GM21723 (cell line): Measurements from ENCODE around the gene PAK5.
"Not testable (repeated sequence)": the region's sequence is repeated elsewhere in the genome, so short reads cannot be mapped to it uniquely, and the experiment has no call there.

Experiments
- ATAC-seq: cut with Tn5 transposase; IDR thresholded peaks from one replicate; pipeline ENCODE4 v1.9.1; 2021; ENCODE audit warnings: mild to moderate bottlenecking, moderate library complexity; ENCODE audit not compliant: unreplicated experiment

PAK5 gene

DNA sequence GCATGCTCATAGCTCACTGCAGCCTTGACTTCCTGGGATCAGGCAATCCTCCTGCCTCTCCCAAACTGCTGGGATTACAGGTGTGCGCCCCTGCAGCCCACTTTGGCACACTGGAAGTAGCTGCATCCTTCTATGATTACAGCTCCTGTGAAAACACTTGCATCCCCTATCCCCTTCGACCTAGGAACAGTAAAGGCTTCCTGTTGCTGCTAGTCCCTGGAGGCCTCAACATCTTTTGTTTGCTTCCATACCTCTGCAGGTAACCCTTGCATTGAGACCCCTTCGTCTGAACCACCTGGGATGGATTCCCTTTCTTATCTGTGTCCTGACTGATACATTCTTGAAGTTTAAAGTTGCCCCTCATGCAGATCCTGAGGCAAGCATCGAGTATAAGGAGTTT lies 152.4 kb downstream of the PAK5 start:
- ATAC-seq: no peak

DNA sequence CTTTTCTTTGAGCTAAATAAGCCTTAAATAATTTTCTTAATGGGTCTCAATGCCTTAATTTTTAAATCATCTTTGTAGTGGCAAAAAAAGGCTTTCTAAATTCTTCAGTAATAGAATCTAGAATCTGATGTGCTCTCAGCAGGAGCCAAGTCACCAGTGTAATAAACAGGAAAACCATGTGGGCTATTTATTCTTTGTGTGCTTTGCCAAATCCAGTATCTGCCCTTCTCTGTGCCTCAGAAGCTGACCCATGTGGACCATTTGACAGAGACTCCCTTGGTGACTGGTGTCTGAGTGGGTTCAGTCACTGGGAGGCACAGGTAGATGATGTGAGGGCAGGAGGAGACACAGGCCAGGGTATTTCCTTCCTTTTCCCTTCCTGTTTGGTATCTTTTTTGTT lies 152.9 kb downstream of the PAK5 start:
- no peak for ATAC-seq

GRCh38 chr20:9685011-9685410 lies 153.9 kb downstream of the PAK5 start:
- ATAC-seq: no peak

DNA sequence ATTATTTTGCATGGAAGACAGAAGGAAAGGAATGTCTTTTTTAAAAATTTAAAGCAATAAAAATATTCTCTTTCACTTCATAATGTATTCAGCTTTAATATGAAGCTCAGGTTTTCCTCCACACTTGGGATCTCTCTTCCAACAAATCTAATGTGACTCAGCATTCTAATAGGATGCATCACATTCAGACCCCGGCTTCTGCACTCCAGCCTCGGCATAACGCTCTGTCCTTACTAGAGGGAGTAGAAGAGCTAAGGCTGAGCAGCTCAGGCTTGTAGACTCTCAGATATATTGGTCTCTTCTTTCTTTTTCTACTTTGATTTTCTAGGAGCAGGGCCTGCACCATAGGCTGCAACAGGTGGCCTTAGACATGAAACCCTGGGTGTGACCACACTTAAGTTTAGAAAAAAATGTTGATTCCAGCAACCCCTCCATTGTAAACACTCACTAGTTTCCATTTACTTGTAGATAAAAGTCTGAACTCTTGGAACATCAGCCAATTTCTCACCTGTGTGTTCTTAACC lies 161.7 kb downstream of the PAK5 start:
- no peak for ATAC-seq

DNA sequence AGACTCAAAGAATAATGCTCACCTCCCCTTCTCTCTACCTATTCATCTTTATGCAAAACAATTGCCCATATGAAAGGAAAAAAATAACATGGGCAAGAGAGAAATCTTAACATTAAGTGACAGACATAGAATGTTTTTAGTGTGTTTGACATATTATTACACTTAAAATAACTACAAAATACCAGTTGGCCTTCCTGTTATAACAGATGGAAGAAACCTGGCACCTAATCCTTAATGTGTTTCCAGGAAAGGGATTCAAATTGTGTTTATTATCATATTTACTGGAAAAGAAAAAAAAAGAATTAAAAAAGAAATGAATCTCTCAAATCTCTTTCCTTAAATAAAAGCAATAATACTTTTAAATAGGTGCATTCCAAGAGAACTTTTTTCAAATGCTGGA lies 165.9 kb downstream of the PAK5 start:
- ATAC-seq: no peak

- no peak for ATAC-seq
These were observed 166.8 kb downstream of the PAK5 start for GRCh38 chr20:9672027-9672426.

- no peak for ATAC-seq
These were observed 170.5 kb downstream of the PAK5 start for GRCh38 chr20:9668381-9668780.

DNA sequence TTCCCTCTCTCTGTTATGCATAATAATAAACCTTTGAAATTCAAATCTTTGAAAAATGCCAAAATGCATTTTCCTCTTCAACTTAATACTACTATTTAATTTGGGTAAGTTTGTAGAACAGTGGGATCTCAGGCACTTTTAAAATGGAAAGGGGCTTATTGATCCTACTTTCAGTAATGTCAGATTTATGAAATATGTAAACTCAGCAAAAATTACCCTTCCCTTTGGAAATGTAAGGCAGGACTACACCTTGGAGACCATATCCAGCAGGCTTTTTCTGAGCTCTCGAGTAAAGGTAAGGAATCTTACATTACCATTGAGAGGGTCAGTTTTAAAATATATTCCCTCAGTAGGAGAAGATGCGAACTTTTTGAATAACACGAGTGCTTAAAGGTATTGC lies 175.5 kb downstream of the PAK5 start:
- no peak for ATAC-seq

DNA sequence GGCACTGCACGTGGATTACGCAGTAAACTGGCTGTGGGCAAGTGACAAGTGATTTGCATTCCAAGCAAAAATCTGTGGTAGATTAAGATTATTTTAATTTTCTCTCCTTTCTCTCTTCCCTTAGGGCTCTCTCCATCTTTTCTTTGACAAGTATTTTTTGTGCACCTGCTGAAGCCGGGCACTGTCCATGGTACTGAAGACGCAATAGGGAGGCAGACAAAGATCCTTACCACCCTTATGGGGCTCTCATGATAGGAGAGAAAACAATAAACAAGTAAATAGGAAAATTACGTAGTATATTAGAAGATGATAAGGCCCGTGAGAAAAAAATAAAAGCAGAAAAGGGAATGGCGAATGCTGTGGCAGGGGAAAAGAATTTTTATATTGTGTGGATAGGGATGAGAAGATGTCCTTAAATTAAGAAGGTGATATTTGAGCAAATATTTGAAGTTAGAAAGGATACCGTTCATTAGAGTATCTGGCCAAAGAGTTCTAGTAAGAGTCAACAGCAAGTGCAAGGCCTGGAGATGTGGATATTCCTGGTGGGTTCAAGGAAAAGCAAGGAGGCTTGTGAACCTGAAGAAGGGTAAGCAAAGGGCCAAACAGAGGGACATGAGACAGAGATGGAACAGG lies 178.5 kb downstream of the PAK5 start:
- ATAC-seq: no peak

GRCh38 chr20:9647741-9648140 lies 191.1 kb downstream of the PAK5 start:
- ATAC-seq: no peak

DNA sequence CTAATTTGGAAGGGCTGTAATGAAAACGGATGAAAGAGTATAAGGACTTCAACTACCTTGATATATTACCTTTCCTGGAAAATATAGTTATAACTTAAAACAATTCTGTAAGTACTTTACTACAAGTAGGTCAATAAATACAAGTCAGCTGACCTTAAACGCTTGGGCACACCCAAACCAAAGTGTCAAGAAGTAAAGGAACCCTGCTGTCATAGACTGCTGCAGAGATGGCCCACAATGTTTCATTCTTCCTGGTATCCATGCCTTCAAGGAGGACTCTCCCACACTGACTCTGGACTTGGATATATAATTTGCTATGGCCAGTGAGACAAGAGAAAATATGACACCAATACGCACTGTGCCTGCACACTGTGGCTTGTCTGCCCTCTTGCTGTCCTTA lies 192.5 kb downstream of the PAK5 start:
- no peak for ATAC-seq

DNA sequence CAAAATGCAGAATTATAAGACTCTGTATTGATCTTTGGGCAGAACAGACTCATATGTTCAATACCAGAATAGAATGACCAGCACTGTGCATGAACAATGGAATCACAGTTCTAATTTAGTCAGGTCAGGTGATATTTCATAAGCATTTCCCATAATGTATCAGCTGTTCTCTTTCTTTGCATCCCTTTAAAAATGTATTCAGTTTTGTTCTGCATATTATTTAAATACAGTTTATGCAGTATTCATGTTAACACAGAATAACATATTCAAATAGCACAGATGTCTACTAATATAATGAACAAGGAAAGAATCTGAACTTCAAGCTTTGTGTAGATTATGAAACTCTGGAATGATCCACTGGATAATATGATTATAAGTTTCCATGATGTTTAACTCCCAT lies 196.0 kb downstream of the PAK5 start:
- no peak for ATAC-seq

GRCh38 chr20:9641499-9642000 lies 197.3 kb downstream of the PAK5 start:
- not testable (repeated sequence) for ATAC-seq

DNA sequence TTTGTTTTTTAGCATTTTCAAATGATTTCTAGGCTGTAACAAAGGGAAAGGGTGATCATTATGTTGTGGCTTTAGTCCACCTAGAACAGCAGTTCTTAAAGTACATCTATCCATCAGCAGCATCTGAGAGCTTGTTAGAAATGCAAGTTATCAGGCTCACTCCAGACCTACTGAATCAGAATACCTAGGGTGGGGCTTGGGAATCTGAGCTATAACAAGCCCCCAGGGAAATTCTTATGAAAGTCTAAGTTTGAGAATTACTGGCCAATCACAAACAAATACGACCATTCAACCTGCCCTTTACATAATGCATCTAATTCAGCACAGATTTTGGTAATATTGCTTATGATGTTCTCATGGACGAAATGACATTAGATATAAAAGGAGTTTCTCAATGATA lies 201.0 kb downstream of the PAK5 start:
- ATAC-seq: no peak

DNA sequence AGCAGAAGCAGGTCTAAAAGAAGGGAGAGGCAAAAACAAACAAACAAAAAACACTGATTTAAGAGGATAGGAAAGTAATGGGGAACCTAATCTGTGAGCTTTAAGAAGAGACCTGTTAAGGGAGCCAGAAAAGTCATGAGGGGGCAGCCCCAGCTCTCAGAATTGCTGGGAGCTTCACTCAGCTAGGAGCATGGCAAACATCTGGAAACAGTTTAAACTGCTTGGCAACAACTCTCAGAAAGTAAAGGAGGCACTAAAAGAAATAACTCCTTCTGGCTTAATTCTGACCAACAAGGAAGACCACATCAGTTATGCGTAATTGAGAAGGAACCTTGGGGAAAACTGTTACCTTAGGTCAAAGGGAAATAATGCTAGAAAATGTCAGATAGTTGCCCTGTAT lies 203.1 kb downstream of the PAK5 start:
- no peak for ATAC-seq

GRCh38 chr20:9634327-9634726 lies 204.5 kb downstream of the PAK5 start:
- no peak for ATAC-seq

GRCh38 chr20:9632991-9633390 lies 205.9 kb downstream of the PAK5 start:
- no peak for ATAC-seq

DNA sequence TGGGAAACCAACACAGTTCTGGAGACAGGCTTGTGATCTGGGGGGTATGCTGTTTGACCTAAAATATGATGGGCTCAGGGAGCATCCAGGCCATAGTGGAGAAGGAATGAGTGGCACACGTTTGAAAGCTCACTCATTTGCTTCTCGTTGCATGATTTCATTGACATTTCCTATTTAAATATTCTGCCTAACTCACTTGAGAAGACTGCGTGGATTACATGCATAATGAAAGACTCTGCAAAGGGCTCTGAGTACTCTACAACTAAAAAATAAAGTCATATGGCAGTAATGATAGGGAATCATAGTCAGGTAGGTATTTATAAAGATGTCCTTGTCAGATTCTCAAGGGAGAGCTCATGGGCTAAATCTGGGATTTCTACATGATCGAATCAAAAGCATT lies 206.6 kb downstream of the PAK5 start:
- ATAC-seq: no peak

GRCh38 chr20:9630554-9630953 lies 208.3 kb downstream of the PAK5 start:
- no peak for ATAC-seq

GRCh38 chr20:9629831-9630230 lies 209.0 kb downstream of the PAK5 start:
- ATAC-seq: no peak

GRCh38 chr20:9628589-9628988 lies 210.3 kb downstream of the PAK5 start:
- no peak for ATAC-seq

DNA sequence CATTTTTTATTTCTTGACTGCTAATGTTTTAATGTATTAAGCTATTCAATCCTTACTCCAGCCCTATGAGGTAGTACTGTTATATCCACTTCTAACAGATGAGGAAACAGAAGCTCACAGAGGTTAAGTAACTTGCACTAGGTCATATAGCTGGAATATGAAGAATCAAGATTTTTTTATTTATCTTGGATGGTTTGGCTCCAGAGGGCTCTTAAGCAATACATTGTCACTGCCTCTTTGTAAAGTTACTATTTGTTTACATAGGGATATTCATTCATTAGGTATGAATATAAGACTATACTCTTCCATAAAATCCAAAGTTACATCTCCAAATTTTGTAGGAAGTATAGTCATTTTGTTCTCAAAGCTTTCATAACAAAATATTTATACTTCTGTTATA lies 210.7 kb downstream of the PAK5 start:
- ATAC-seq: no peak

DNA sequence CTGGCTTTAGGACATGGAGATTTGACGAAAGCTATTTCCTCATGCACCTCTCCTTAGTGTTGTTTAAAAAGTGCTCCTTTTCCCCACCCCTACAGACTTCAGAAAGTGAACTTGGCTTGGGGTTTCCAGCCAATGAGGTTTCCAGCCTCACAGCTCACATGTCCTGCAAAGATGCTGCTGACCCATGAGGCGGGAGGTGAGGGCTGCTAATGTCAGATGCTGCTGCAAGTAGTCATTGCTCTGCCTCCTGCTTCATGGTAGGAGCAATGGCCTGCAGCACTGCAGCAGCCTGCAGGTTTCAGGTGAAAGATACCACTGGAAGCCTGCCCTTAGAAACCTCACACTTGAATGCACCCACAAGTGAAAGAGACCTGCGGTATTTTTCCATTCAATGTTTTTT lies 211.7 kb downstream of the PAK5 start:
- no peak for ATAC-seq
